OCI-LY3 (cell line): Measurements from ENCODE around the gene FABP1.

Experiments used
- CTCF ChIP-seq: fragments of 200-600, 300-600 bp; sonication (generic); IDR thresholded peaks from 2 replicates; pipeline ENCODE4 v1.5.1; 2014; ENCODE audit warnings: antibody characterized with exemption, low read length, low read depth
- EZH2phosphoT487 ChIP-seq: fragments of 200-600 bp; shearing (Covaris generic); IDR thresholded peaks from 2 replicates; pipeline ENCODE4 v1.6.1; 2018; ENCODE audit warnings: antibody characterized with exemption, mixed run types, low read depth

- no peak for TF ChIP-seq CTCF
- TF ChIP-seq EZH2phosphoT487: no peak
Observed at GRCh38 chr2:88081924-88082608, 45.8 kb downstream of the FABP1 start.
